HEK293T (cell line): Measurements from ENCODE around the gene SH3BP5.

ENCODE experiments used
- CTCF ChIA-PET: fragments of 350-600 bp; formaldehyde crosslinking; extraction: SDS; loops from one replicate; lab custom pipeline; 2021; ENCODE audit warnings: antibody characterized with exemption, inconsistent platforms; lab: Yijun Ruan, JAX
- POLR2A ChIA-PET: fragments of 350-600 bp; formaldehyde crosslinking; extraction: SDS; loops from one replicate; lab custom pipeline; 2020; ENCODE audit warnings: antibody characterized with exemption, inconsistent platforms; lab: Yijun Ruan, JAX
- DNase-seq: peaks from one replicate; pipeline ENCODE4 v3.0.0; 2012; ENCODE audit warnings: mixed read lengths; ENCODE audit errors: extremely low spot score
- ARNT ChIP-seq: fragments of 450-650 bp; IDR thresholded peaks from 2 replicates; pipeline ENCODE4 v1.6.1; 2017; ENCODE audit warnings: mild to moderate bottlenecking
- BHLHE40 ChIP-seq: fragments of 450-650 bp; IDR thresholded peaks from 2 replicates; pipeline ENCODE4 v1.6.1; 2016; ENCODE audit warnings: mild to moderate bottlenecking, moderate library complexity, borderline replicate concordance
- CTBP1 ChIP-seq: fragments of 450-650 bp; IDR thresholded peaks from 2 replicates; pipeline ENCODE4 v1.6.1; 2016; ENCODE audit warnings: borderline replicate concordance
- ELF4 ChIP-seq: fragments of 450-650 bp; IDR thresholded peaks from 2 replicates; pipeline ENCODE4 v1.6.1; 2017; ENCODE audit warnings: antibody characterized with exemption
- FOXA1 ChIP-seq: fragments of 450-650 bp; IDR thresholded peaks from 2 replicates; pipeline ENCODE4 v1.6.1; 2016; ENCODE audit warnings: mild to moderate bottlenecking
- FOXK2 ChIP-seq: fragments of 450-650 bp; IDR thresholded peaks from 2 replicates; pipeline ENCODE4 v1.6.1; 2016; ENCODE audit warnings: mild to moderate bottlenecking
- FOXM1 ChIP-seq: fragments of 450-650 bp; IDR thresholded peaks from 2 replicates; pipeline ENCODE4 v1.6.1; 2017; ENCODE audit warnings: mild to moderate bottlenecking, borderline replicate concordance
- HDGF ChIP-seq: fragments of 450-650 bp; IDR thresholded peaks from 2 replicates; pipeline ENCODE4 v1.6.1; 2017; ENCODE audit warnings: antibody characterized with exemption, borderline replicate concordance
- L3MBTL2 ChIP-seq: fragments of 450-650 bp; conservative IDR thresholded peaks from 2 replicates; pipeline ENCODE4 v1.6.1; 2016; ENCODE audit warnings: mild to moderate bottlenecking
- LEF1 ChIP-seq: fragments of 450-650 bp; IDR thresholded peaks from 2 replicates; pipeline ENCODE4 v1.6.1; 2017; ENCODE audit warnings: mild to moderate bottlenecking, borderline replicate concordance
- NFRKB ChIP-seq: fragments of 450-650 bp; IDR thresholded peaks from 2 replicates; pipeline ENCODE4 v1.6.1; 2016; ENCODE audit warnings: mild to moderate bottlenecking, moderate library complexity
- PKNOX1 ChIP-seq: fragments of 450-650 bp; IDR thresholded peaks from 2 replicates; pipeline ENCODE4 v1.6.1; 2016
- SP1 ChIP-seq: fragments of 450-650 bp; IDR thresholded peaks from 2 replicates; pipeline ENCODE4 v1.6.1; 2017
- SUZ12 ChIP-seq: fragments of 450-650 bp; IDR thresholded peaks from 2 replicates; pipeline ENCODE4 v1.6.1; 2016; ENCODE audit warnings: mild to moderate bottlenecking
- TARDBP ChIP-seq: fragments of 450-650 bp; IDR thresholded peaks from 2 replicates; pipeline ENCODE4 v1.6.1; 2016
- ZNF384 ChIP-seq: fragments of 450-650 bp; IDR thresholded peaks from 2 replicates; pipeline ENCODE4 v1.6.1; 2016

Gene SH3BP5

GRCh38 chr3:15303728-15304127 lies 28.7 kb downstream of the SH3BP5 start:
- ChIA-PET POLR2A (no interaction called here), CTCF (no interaction called here)
- TF ChIP-seq ZNF384 = no peak
- TF ChIP-seq TARDBP = no peak
- no peak for TF ChIP-seq SUZ12
- TF ChIP-seq BHLHE40 = no peak
- no peak for DNase-seq

GRCh38 chr3:15303216-15303615 lies 29.2 kb downstream of the SH3BP5 start:
- no peak for DNase-seq
- POLR2A ChIA-PET = no interaction called here
- CTCF ChIA-PET = no interaction called here
- no peak for TF ChIP-seq NFRKB
- TF ChIP-seq ARNT = no peak
- no peak for TF ChIP-seq ELF4
- no peak for TF ChIP-seq SUZ12
- TF ChIP-seq HDGF = no peak
- no peak for TF ChIP-seq PKNOX1
- TF ChIP-seq BHLHE40 = no peak
- TF ChIP-seq TARDBP = no peak
- no peak for TF ChIP-seq ZNF384
- TF ChIP-seq L3MBTL2 = no peak
- TF ChIP-seq FOXK2 = no peak
- TF ChIP-seq LEF1 = no peak
- TF ChIP-seq FOXA1 = no peak
- TF ChIP-seq SP1 = no peak
- TF ChIP-seq FOXM1 = no peak
- no peak for TF ChIP-seq CTBP1

- DNase-seq = no peak
- ChIA-PET POLR2A (no interaction called here), CTCF (no interaction called here)
- TF ChIP-seq L3MBTL2 (no peak), HDGF (no peak), CTBP1 (no peak), ARNT (no peak), NFRKB (no peak), ELF4 (no peak), TARDBP (no peak), ZNF384 (no peak), FOXA1 (no peak), SP1 (no peak), PKNOX1 (no peak), FOXM1 (no peak), BHLHE40 (no peak), LEF1 (no peak), SUZ12 (no peak), FOXK2 (no peak)
Measured at GRCh38 chr3:15301761-15302160, 30.6 kb downstream of the SH3BP5 start.

GRCh38 chr3:15300323-15301078 lies 31.9 kb downstream of the SH3BP5 start:
- POLR2A ChIA-PET = no interaction called here
- no peak for TF ChIP-seq ARNT
- TF ChIP-seq SP1 = no peak
- no peak for TF ChIP-seq PKNOX1
- TF ChIP-seq ZNF384 = no peak
- no peak for TF ChIP-seq FOXA1
- TF ChIP-seq BHLHE40 = no peak
- no peak for TF ChIP-seq SUZ12
- no peak for TF ChIP-seq FOXM1
- TF ChIP-seq LEF1 = no peak
- no peak for TF ChIP-seq TARDBP
- no peak for TF ChIP-seq NFRKB
- no peak for TF ChIP-seq HDGF
- no peak for TF ChIP-seq CTBP1
- TF ChIP-seq FOXK2 = no peak
- no peak for TF ChIP-seq L3MBTL2
- no peak for DNase-seq
- CTCF ChIA-PET = no interaction called here

GRCh38 chr3:15299036-15299435 lies 33.4 kb downstream of the SH3BP5 start:
- TF ChIP-seq PKNOX1 = no peak
- TF ChIP-seq ARNT = no peak
- no peak for TF ChIP-seq FOXA1
- TF ChIP-seq FOXM1 = no peak
- no peak for TF ChIP-seq LEF1
- TF ChIP-seq ZNF384 = no peak
- TF ChIP-seq SP1 = no peak
- no peak for TF ChIP-seq NFRKB
- TF ChIP-seq L3MBTL2 = no peak
- no peak for TF ChIP-seq SUZ12
- TF ChIP-seq FOXK2 = no peak
- CTCF ChIA-PET = interaction anchor here (0.6 to 0.8 kb wide), 3 partner anchors 22 to 124 kb away, joined by 3 to 7 read pairs (median 3); no protein-coding TSS in a partner anchor
- POLR2A ChIA-PET = interaction anchor here (0.8 kb wide), 1 partner anchor 92 kb away, joined by 3 read pairs; no protein-coding TSS in a partner anchor
- no peak for DNase-seq
